ENCODE measurements around the gene C7orf57.

DNA sequence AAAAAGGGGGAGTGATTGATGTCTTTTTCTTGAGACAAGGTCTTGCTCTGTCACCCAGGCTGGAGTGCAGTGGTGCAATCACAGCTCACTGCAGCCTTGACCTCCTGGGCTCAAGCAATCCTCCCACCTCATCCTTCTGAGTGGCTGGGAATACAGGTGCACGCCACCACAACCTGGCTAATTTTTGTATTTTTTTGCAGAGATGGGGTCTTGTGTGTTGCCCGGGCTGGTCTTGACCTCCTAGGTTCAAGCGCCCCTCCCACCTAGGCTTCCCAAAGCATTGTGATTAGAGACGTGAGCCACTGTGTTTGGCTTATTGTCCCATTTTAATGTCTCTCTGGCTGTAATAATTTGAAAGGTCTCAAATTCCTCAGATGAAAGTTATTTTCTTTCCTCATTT is 75.5 kb downstream of the C7orf57 start:
- TF ChIP-seq, protein P1, sequence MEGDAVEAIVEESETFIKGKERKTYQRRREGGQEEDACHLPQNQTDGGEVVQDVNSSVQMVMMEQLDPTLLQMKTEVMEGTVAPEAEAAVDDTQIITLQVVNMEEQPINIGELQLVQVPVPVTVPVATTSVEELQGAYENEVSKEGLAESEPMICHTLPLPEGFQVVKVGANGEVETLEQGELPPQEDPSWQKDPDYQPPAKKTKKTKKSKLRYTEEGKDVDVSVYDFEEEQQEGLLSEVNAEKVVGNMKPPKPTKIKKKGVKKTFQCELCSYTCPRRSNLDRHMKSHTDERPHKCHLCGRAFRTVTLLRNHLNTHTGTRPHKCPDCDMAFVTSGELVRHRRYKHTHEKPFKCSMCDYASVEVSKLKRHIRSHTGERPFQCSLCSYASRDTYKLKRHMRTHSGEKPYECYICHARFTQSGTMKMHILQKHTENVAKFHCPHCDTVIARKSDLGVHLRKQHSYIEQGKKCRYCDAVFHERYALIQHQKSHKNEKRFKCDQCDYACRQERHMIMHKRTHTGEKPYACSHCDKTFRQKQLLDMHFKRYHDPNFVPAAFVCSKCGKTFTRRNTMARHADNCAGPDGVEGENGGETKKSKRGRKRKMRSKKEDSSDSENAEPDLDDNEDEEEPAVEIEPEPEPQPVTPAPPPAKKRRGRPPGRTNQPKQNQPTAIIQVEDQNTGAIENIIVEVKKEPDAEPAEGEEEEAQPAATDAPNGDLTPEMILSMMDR (conservative IDR thresholded peaks at IDR 0.05; ENCODE audit: low read depth in 2 of 2): no peak
- TF ChIP-seq EZH2phosphoT487 (IDR thresholded peaks at IDR 0.05; ENCODE audit: unreplicated experiment) (no peak), EZH2 (IDR thresholded peaks at IDR 0.05; ENCODE audit: low read depth, unreplicated experiment) (no peak), POLR2AphosphoS5 (IDR thresholded peaks at IDR 0.05; ENCODE audit: low read depth) (no peak)
- TF ChIP-seq, protein P2, sequence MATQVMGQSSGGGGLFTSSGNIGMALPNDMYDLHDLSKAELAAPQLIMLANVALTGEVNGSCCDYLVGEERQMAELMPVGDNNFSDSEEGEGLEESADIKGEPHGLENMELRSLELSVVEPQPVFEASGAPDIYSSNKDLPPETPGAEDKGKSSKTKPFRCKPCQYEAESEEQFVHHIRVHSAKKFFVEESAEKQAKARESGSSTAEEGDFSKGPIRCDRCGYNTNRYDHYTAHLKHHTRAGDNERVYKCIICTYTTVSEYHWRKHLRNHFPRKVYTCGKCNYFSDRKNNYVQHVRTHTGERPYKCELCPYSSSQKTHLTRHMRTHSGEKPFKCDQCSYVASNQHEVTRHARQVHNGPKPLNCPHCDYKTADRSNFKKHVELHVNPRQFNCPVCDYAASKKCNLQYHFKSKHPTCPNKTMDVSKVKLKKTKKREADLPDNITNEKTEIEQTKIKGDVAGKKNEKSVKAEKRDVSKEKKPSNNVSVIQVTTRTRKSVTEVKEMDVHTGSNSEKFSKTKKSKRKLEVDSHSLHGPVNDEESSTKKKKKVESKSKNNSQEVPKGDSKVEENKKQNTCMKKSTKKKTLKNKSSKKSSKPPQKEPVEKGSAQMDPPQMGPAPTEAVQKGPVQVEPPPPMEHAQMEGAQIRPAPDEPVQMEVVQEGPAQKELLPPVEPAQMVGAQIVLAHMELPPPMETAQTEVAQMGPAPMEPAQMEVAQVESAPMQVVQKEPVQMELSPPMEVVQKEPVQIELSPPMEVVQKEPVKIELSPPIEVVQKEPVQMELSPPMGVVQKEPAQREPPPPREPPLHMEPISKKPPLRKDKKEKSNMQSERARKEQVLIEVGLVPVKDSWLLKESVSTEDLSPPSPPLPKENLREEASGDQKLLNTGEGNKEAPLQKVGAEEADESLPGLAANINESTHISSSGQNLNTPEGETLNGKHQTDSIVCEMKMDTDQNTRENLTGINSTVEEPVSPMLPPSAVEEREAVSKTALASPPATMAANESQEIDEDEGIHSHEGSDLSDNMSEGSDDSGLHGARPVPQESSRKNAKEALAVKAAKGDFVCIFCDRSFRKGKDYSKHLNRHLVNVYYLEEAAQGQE (IDR thresholded peaks at IDR 0.05; ENCODE audit: unreplicated experiment): no peak
